Measurements from ENCODE around the gene EXOC2. TPM values are rescaled to one million over a fixed set of nuclear protein-coding genes. Genes with fewer than 3 reads are reported as not detected.

Gene EXOC2
- total RNA-seq, 1 experiment from 2014 or later = 45.7 TPM

DNA sequence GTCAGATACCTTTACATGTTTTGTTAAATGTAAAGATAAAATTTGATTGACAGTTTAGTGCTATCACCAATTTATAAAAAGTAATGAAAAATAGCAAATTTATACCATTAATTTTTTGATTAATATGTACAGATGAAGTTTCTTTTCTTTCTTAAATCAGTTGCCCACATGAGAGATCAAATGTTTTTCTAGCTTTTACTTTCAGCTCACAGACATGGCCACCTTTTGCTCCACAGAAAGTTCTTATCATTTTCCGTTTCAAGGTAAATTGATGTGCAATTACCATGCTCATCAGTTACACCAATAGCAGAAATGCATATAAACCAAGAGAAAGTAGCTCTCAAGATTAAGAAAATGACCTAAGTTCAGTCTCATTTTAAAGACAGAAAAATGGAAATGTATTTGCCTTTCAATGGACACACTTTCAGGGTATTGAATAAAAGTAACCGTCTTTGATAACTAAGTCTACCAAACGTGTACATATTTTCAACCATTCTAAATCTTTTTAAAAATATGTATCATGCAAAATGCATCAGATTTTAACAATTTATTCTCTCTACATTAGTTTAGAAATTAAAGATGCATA, 16.6 kb upstream of the EXOC2 start:
- TF ChIP-seq, protein P1, sequence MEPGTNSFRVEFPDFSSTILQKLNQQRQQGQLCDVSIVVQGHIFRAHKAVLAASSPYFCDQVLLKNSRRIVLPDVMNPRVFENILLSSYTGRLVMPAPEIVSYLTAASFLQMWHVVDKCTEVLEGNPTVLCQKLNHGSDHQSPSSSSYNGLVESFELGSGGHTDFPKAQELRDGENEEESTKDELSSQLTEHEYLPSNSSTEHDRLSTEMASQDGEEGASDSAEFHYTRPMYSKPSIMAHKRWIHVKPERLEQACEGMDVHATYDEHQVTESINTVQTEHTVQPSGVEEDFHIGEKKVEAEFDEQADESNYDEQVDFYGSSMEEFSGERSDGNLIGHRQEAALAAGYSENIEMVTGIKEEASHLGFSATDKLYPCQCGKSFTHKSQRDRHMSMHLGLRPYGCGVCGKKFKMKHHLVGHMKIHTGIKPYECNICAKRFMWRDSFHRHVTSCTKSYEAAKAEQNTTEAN (CRISPR knock-in tag; IDR thresholded peaks at IDR 0.05) = no peak
- TF ChIP-seq SMAD3 (CRISPR knock-in tag; IDR thresholded peaks at IDR 0.05; ENCODE audit: borderline replicate concordance) (no peak), FOXP1 (CRISPR knock-in tag; IDR thresholded peaks at IDR 0.05; ENCODE audit: borderline replicate concordance) (no peak), NFYB (CRISPR knock-in tag; conservative IDR thresholded peaks at IDR 0.05; ENCODE audit: low read depth) (no peak), ZNF263 (CRISPR knock-in tag; IDR thresholded peaks at IDR 0.05; ENCODE audit: low read depth) (no peak), GRHL2 (CRISPR knock-in tag; IDR thresholded peaks at IDR 0.05; ENCODE audit: insufficient replicate concordance, severe bottlenecking) (no peak), NFE2L1 (CRISPR knock-in tag; IDR thresholded peaks at IDR 0.05) (no peak), HMGA2 (CRISPR knock-in tag; IDR thresholded peaks at IDR 0.05) (no peak), NR1H2 (CRISPR knock-in tag; IDR thresholded peaks at IDR 0.05) (no peak)
- TF ChIP-seq, protein P2, sequence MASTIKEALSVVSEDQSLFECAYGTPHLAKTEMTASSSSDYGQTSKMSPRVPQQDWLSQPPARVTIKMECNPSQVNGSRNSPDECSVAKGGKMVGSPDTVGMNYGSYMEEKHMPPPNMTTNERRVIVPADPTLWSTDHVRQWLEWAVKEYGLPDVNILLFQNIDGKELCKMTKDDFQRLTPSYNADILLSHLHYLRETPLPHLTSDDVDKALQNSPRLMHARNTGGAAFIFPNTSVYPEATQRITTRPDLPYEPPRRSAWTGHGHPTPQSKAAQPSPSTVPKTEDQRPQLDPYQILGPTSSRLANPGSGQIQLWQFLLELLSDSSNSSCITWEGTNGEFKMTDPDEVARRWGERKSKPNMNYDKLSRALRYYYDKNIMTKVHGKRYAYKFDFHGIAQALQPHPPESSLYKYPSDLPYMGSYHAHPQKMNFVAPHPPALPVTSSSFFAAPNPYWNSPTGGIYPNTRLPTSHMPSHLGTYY (CRISPR knock-in tag; IDR thresholded peaks at IDR 0.05) = no peak
- TF ChIP-seq, protein P3, sequence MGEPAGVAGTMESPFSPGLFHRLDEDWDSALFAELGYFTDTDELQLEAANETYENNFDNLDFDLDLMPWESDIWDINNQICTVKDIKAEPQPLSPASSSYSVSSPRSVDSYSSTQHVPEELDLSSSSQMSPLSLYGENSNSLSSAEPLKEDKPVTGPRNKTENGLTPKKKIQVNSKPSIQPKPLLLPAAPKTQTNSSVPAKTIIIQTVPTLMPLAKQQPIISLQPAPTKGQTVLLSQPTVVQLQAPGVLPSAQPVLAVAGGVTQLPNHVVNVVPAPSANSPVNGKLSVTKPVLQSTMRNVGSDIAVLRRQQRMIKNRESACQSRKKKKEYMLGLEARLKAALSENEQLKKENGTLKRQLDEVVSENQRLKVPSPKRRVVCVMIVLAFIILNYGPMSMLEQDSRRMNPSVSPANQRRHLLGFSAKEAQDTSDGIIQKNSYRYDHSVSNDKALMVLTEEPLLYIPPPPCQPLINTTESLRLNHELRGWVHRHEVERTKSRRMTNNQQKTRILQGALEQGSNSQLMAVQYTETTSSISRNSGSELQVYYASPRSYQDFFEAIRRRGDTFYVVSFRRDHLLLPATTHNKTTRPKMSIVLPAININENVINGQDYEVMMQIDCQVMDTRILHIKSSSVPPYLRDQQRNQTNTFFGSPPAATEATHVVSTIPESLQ (CRISPR knock-in tag; IDR thresholded peaks at IDR 0.05) = no peak
- TF ChIP-seq, protein P4, sequence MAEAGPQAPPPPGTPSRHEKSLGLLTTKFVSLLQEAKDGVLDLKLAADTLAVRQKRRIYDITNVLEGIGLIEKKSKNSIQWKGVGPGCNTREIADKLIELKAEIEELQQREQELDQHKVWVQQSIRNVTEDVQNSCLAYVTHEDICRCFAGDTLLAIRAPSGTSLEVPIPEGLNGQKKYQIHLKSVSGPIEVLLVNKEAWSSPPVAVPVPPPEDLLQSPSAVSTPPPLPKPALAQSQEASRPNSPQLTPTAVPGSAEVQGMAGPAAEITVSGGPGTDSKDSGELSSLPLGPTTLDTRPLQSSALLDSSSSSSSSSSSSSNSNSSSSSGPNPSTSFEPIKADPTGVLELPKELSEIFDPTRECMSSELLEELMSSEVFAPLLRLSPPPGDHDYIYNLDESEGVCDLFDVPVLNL (CRISPR knock-in tag; IDR thresholded peaks at IDR 0.05; ENCODE audit: borderline replicate concordance, low read depth) = no peak
- TF ChIP-seq, protein P5, sequence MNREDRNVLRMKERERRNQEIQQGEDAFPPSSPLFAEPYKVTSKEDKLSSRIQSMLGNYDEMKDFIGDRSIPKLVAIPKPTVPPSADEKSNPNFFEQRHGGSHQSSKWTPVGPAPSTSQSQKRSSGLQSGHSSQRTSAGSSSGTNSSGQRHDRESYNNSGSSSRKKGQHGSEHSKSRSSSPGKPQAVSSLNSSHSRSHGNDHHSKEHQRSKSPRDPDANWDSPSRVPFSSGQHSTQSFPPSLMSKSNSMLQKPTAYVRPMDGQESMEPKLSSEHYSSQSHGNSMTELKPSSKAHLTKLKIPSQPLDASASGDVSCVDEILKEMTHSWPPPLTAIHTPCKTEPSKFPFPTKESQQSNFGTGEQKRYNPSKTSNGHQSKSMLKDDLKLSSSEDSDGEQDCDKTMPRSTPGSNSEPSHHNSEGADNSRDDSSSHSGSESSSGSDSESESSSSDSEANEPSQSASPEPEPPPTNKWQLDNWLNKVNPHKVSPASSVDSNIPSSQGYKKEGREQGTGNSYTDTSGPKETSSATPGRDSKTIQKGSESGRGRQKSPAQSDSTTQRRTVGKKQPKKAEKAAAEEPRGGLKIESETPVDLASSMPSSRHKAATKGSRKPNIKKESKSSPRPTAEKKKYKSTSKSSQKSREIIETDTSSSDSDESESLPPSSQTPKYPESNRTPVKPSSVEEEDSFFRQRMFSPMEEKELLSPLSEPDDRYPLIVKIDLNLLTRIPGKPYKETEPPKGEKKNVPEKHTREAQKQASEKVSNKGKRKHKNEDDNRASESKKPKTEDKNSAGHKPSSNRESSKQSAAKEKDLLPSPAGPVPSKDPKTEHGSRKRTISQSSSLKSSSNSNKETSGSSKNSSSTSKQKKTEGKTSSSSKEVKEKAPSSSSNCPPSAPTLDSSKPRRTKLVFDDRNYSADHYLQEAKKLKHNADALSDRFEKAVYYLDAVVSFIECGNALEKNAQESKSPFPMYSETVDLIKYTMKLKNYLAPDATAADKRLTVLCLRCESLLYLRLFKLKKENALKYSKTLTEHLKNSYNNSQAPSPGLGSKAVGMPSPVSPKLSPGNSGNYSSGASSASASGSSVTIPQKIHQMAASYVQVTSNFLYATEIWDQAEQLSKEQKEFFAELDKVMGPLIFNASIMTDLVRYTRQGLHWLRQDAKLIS (CRISPR knock-in tag; IDR thresholded peaks at IDR 0.05; ENCODE audit: borderline replicate concordance) = no peak
- TF ChIP-seq, protein P6, sequence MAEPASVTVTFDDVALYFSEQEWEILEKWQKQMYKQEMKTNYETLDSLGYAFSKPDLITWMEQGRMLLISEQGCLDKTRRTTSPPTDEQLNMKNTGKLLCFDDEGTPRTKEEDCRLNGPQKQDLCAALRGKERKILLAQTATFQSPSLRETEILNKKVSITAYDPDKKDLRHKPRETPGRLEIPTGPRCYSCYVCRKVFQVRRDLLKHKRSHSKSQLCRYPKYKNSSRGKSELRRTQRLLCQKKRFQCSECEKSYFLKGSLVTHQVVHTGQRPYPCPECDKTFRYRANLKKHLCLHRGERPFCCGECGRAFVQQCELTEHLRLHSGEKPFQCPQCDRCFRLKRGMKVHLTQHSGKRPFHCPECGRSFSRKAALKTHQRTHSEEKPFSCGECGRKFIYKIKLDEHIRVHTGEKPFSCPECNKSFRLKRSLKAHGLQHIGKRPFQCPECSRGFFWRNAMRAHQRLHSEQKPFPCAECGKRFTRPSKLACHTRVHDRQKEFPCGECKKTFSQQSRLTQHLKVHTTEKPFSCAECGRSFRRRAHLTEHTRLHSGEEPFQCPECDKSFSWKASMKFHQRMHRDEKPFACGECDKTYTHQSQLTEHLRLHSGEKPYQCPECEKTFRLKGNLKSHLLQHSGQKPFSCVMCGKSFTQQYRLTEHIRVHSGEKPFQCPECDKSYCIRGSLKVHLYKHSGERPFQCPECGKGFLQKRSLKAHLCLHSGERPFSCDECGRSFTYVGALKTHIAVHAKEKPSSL (CRISPR knock-in tag; conservative IDR thresholded peaks at IDR 0.05) = no peak
- Mint-ChIP-seq H3K27ac (no peak overlapping the region), H3K4me1 (peaks cover 59% of the 10 kb centered on the region), H3K36me3 (no peaks in the 10 kb centered on the region), H3K4me3 (peak overlapping the region; percentile 86; the same call in 1 of the 2 replicates), H3K9me3 (no peaks in the 10 kb centered on the region), H3K27me3 (ENCODE audit: low read depth) (peaks cover 14% of the 10 kb centered on the region)
- ChIA-PET POLR2A (no interaction called here), CTCF (no interaction called here)
- DNase-seq (ENCODE audit: low spot score) (no peak), ATAC-seq (no peak)

All from WTC11 (cell line).